Memory B cell (primary cell): ENCODE data around the gene PTK6.
A peak's percentile ranks its signal among the peaks of the same experiment; 100 is the strongest.
"Not testable (repeated sequence)": the region's sequence is repeated elsewhere in the genome, so short reads cannot be mapped to it uniquely, and the experiment has no call there.

Experiments used
- ATAC-seq: fragments of 150-1000 bp; cut with Tn5 transposase; 2 replicates; pipeline ENCODE4 v1.10.0; 2021; ENCODE audit warnings: low read depth, mild to moderate bottlenecking, moderate library complexity
- DNase-seq, 2 donors: peaks; one replicate each; pipeline ENCODE4 v3.0.0; 2022; ENCODE audit warnings: low spot score in 2 of 2
- H3K27ac Mint-ChIP-seq: one replicate; pipeline ENCODE4 v1.8.0; 2022; ENCODE audit warnings: mild to moderate bottlenecking, moderate library complexity, mixed read lengths
- H3K27me3 Mint-ChIP-seq: one replicate; pipeline ENCODE4 v1.8.0; 2022; ENCODE audit warnings: mixed read lengths
- H3K36me3 Mint-ChIP-seq: one replicate; pipeline ENCODE4 v1.8.0; 2022; ENCODE audit warnings: mild to moderate bottlenecking, mixed read lengths
- H3K4me1 Mint-ChIP-seq: one replicate; pipeline ENCODE4 v1.8.0; 2022; ENCODE audit warnings: mixed read lengths
- H3K4me3 Mint-ChIP-seq: one replicate; pipeline ENCODE4 v1.8.0; 2022; ENCODE audit warnings: mild to moderate bottlenecking, moderate library complexity, mixed read lengths
- H3K9me3 Mint-ChIP-seq: one replicate; pipeline ENCODE4 v1.8.0; 2022; ENCODE audit warnings: mixed read lengths

PTK6 gene

GRCh38 chr20:63565021-63565698, 28.0 kb upstream of the PTK6 start:
- Mint-ChIP-seq H3K36me3 (peaks cover 6% of the 10 kb centered on the region), H3K4me3 (no peak overlapping the region), H3K27me3 (no peaks in the 10 kb centered on the region), H3K9me3 (no peaks in the 10 kb centered on the region), H3K4me1 (peaks cover 19% of the 10 kb centered on the region), H3K27ac (no peak overlapping the region)
- DNase-seq (no peak), ATAC-seq (no peak)

GRCh38 chr20:63564036-63564810, 27.0 kb upstream of the PTK6 start:
- ATAC-seq (no peak), DNase-seq (no peak)
- H3K36me3 Mint-ChIP-seq: peaks cover 7% of the 10 kb centered on the region
- H3K4me3 Mint-ChIP-seq: no peak overlapping the region
- no peaks in the 10 kb centered on the region for H3K9me3 Mint-ChIP-seq
- peaks cover 19% of the 10 kb centered on the region for H3K4me1 Mint-ChIP-seq
- no peak overlapping the region for H3K27ac Mint-ChIP-seq
- H3K27me3 Mint-ChIP-seq: no peaks in the 10 kb centered on the region

DNA sequence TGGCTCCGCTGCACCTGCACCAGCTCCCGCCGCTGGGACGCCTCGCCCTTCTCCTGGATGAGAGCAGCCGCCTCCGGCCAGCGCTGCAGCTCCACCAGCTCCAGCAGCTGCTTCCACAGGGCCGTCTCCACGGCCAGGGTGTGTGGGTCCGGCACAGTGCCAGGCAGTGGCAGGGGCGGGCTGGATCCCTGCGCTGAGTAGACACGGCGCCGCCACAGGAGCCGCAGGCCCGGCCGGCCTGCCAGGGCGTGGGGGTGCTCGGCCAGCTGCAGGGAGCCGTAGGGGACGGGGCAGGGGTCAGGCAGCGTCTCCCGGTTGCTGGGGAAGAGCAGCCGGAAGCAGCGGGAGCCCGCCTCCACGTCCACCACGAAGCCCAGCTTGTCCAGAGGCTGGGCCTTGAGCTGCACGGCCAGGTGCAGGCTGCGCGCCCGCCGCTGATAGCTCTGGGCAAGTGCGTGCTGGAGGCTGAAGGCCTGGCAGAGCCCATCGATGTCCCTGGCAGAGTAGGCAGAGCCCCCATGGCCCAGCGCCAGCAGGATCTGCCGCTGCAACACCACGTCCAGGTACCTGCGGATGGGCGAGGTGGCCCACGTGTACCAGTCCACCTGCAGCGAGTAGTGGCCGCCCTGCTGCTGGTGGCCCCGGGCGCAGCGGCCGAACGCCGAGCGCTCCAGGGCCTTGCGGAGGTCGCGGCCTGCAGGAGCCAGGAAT, 26.2 kb upstream of the PTK6 start:
- Mint-ChIP-seq H3K9me3 (peaks cover 2% of the 10 kb centered on the region), H3K27me3 (no peaks in the 10 kb centered on the region), H3K4me1 (peaks cover 16% of the 10 kb centered on the region), H3K4me3 (no peak overlapping the region), H3K27ac (no peak overlapping the region), H3K36me3 (peaks cover 9% of the 10 kb centered on the region)
- no peak for ATAC-seq
- DNase-seq: no peak

GRCh38 chr20:63562461-63563224, 25.5 kb upstream of the PTK6 start:
- Mint-ChIP-seq H3K27me3 (no peaks in the 10 kb centered on the region), H3K4me1 (peaks cover 10% of the 10 kb centered on the region), H3K4me3 (no peak overlapping the region), H3K36me3 (peaks cover 9% of the 10 kb centered on the region), H3K27ac (no peak overlapping the region), H3K9me3 (peaks cover 2% of the 10 kb centered on the region)
- DNase-seq (no peak), ATAC-seq (peak; percentile 59)

GRCh38 chr20:63561624-63562396, 24.6 kb upstream of the PTK6 start:
- H3K27ac Mint-ChIP-seq: no peak overlapping the region
- no peak for ATAC-seq
- H3K9me3 Mint-ChIP-seq: peaks cover 2% of the 10 kb centered on the region
- H3K36me3 Mint-ChIP-seq: peaks cover 9% of the 10 kb centered on the region
- no peaks in the 10 kb centered on the region for H3K27me3 Mint-ChIP-seq
- no peak overlapping the region for H3K4me3 Mint-ChIP-seq
- no peak for DNase-seq
- H3K4me1 Mint-ChIP-seq: peaks cover 6% of the 10 kb centered on the region

DNA sequence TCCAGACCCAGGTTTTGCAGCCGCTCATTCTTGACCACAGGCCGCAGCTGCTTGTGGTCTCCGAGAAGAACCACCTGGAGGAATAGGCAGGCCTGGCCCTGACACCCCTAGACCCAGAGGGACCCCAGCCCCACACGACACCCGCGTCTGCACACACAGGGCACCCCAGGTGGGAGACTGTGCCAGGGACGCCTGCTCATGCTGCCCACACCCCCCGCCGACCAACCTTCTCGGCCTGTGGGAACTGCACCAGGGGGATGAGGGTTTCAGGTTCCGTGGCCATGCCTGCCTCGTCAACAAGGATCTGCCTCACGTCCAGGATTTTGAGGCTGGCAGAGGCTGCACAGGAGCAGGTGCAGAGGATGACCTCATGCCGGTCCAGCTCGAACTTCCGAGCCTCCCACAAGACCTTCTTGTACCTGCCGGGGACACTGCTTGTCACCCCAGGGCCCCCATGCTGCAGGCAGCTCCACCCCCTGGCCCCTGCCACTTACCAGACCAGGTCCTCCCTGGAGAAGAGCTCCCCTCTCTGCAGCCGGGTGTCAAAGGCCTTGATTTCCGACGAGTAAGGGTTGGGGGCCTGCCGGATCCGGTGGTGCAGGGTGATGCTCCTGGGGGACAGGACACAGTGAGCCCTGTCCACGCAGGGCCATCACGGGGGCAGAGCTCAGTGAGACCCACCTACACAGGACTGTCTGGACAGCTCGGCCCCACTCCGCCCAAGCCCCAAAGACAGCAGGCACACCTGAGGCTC, 23.9 kb upstream of the PTK6 start:
- peaks cover 2% of the 10 kb centered on the region for H3K9me3 Mint-ChIP-seq
- no peak for ATAC-seq
- H3K4me1 Mint-ChIP-seq: peaks cover 6% of the 10 kb centered on the region

DNA sequence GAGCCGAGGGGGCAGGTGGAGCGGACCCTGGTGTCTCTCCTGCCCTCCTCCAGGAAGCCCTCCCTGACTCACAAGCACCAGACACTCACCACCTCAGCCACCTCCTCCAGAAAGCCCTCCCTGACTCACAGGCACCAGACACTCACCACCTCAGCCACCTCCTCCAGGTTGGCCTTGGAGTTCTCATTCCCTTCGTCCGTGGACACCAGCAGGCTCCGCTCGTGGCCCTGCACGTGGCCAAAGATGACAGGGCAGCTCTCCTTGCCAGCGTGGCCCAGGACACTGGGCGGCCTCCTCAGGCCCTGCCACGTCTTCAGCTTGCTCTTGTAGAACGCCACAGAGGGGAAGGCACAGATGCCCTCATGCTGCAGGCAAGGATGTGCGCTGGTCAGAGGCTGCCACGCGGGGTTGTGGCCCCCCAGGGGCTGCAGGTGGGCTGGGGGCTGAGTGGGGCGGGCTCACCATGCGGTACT, 23.2 kb upstream of the PTK6 start:
- DNase-seq (no peak), ATAC-seq (no peak)
- Mint-ChIP-seq H3K27me3 (no peaks in the 10 kb centered on the region), H3K36me3 (peaks cover 6% of the 10 kb centered on the region), H3K27ac (peak overlapping the region; percentile 56), H3K9me3 (peaks cover 2% of the 10 kb centered on the region), H3K4me3 (no peak overlapping the region), H3K4me1 (peaks cover 6% of the 10 kb centered on the region)

More for the DNA sequence above, 23.9 kb upstream of the PTK6 start:
- no peak overlapping the region for H3K27ac Mint-ChIP-seq
- no peaks in the 10 kb centered on the region for H3K27me3 Mint-ChIP-seq
- H3K4me3 Mint-ChIP-seq: no peak overlapping the region
- peaks cover 9% of the 10 kb centered on the region for H3K36me3 Mint-ChIP-seq
- DNase-seq: no peak

- H3K36me3 Mint-ChIP-seq, H3K9me3 Mint-ChIP-seq, H3K4me3 Mint-ChIP-seq, H3K4me1 Mint-ChIP-seq, H3K27me3 Mint-ChIP-seq, DNase-seq, ATAC-seq: not testable (repeated sequence)
- peak overlapping the region; percentile 56 for H3K27ac Mint-ChIP-seq
These were observed 22.5 kb upstream of the PTK6 start for GRCh38 chr20:63559485-63560332.

GRCh38 chr20:63558804-63559484, 21.8 kb upstream of the PTK6 start:
- no peaks in the 10 kb centered on the region for H3K27me3 Mint-ChIP-seq
- peaks cover 6% of the 10 kb centered on the region for H3K36me3 Mint-ChIP-seq
- H3K9me3 Mint-ChIP-seq: peaks cover 2% of the 10 kb centered on the region
- no peak overlapping the region for H3K27ac Mint-ChIP-seq
- DNase-seq (no peak), ATAC-seq (no peak)
- no peak overlapping the region for H3K4me3 Mint-ChIP-seq
- H3K4me1 Mint-ChIP-seq: peaks cover 8% of the 10 kb centered on the region

DNA sequence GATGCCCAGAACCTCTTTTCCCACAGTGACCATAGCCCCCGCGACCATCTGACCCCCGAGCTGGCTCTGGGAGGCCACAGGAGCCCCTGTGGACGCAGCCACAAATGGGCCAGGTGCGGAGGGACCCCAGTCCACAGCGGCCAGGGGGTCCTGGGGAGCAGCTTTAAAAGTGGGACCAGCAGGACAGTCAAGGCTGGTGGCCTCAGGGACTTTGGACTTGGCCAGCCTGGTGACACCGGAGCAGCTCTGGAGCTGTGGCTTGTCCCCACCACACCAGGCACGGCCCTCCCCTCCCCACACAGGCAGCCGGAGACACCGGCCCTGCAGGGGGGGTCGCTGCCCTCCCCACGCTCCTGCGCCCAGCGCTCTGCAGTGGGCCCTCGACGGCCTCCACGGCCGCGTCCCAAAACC, 20.3 kb upstream of the PTK6 start:
- Mint-ChIP-seq H3K4me3 (no peak overlapping the region), H3K27ac (no peak overlapping the region)
- no peak for ATAC-seq

GRCh38 chr20:63556873-63557478, 19.8 kb upstream of the PTK6 start:
- ATAC-seq (no peak), DNase-seq (no peak)
- Mint-ChIP-seq H3K4me3 (no peak overlapping the region), H3K36me3 (peaks cover 6% of the 10 kb centered on the region), H3K4me1 (peaks cover 16% of the 10 kb centered on the region), H3K27ac (peak overlapping the region; percentile 52), H3K9me3 (peaks cover 2% of the 10 kb centered on the region), H3K27me3 (no peaks in the 10 kb centered on the region)

More for the DNA sequence above, 20.3 kb upstream of the PTK6 start:
- Mint-ChIP-seq H3K4me1 (peaks cover 15% of the 10 kb centered on the region), H3K9me3 (peaks cover 2% of the 10 kb centered on the region), H3K36me3 (peaks cover 6% of the 10 kb centered on the region), H3K27me3 (no peaks in the 10 kb centered on the region)
- no peak for DNase-seq
